GM19043 (cell line): Measurements from ENCODE around the gene SLC7A14.

Experiments used
- ATAC-seq: cut with Tn5 transposase; IDR thresholded peaks from one replicate; pipeline ENCODE4 v1.9.1; 2021; ENCODE audit warnings: low read depth; ENCODE audit not compliant: unreplicated experiment

Gene SLC7A14

GRCh38 chr3:170437176-170437575, 148.7 kb downstream of the SLC7A14 start:
- no peak for ATAC-seq

- ATAC-seq, result no peak
Measured at GRCh38 chr3:170436697-170437096, 149.2 kb downstream of the SLC7A14 start.

GRCh38 chr3:170432416-170432815, 153.5 kb downstream of the SLC7A14 start:
- no peak for ATAC-seq

- ATAC-seq, result no peak
Measured at GRCh38 chr3:170431054-170431453, 154.8 kb downstream of the SLC7A14 start.

- no peak for ATAC-seq
Measured at GRCh38 chr3:170429050-170429449, 156.8 kb downstream of the SLC7A14 start.

GRCh38 chr3:170428095-170428494, 157.8 kb downstream of the SLC7A14 start:
- no peak for ATAC-seq

- no peak for ATAC-seq
Measured at GRCh38 chr3:170426240-170426797, 159.6 kb downstream of the SLC7A14 start.

GRCh38 chr3:170425491-170426239, 160.2 kb downstream of the SLC7A14 start:
- no peak for ATAC-seq

GRCh38 chr3:170424879-170425278, 161.0 kb downstream of the SLC7A14 start:
- ATAC-seq, result no peak

- ATAC-seq, result no peak
Measured at GRCh38 chr3:170423001-170423615, 162.8 kb downstream of the SLC7A14 start.

GRCh38 chr3:170421758-170422157, 164.1 kb downstream of the SLC7A14 start:
- no peak for ATAC-seq

GRCh38 chr3:170421111-170421641, 164.7 kb downstream of the SLC7A14 start:
- ATAC-seq, result no peak

GRCh38 chr3:170420307-170420821, 165.5 kb downstream of the SLC7A14 start:
- no peak for ATAC-seq

- ATAC-seq, result no peak
Measured at GRCh38 chr3:170419557-170420087, 166.3 kb downstream of the SLC7A14 start.

- ATAC-seq, result no peak
Measured at GRCh38 chr3:170418422-170419398, 167.2 kb downstream of the SLC7A14 start, which contains the start of gene CLDN11. CLDN11 (plus strand) TSS chr3:170418868; CDS start chr3:170419067, 199 bp downstream.

GRCh38 chr3:170417090-170417489, 168.8 kb downstream of the SLC7A14 start:
- no peak for ATAC-seq

GRCh38 chr3:170414202-170414663, 171.6 kb downstream of the SLC7A14 start:
- ATAC-seq, result no peak

- no peak for ATAC-seq
Measured at GRCh38 chr3:170413291-170413690, 172.6 kb downstream of the SLC7A14 start.

- ATAC-seq, result no peak
Measured at GRCh38 chr3:170410428-170411029, 175.3 kb downstream of the SLC7A14 start.
